Neural cell (in vitro differentiated cells): Measurements from ENCODE around the gene BTBD16. TPM values are rescaled to one million over a fixed set of nuclear protein-coding genes. Genes with fewer than 3 reads are reported as not detected.

ENCODE experiments used
- H2AFZ ChIP-seq: fragments of 200-600, 300-800 bp; sonication (generic), shearing (Covaris generic); 2 replicates; pipeline ENCODE4 v1.6.0; 2014; ENCODE audit warnings: low read depth, mild to moderate bottlenecking, antibody characterized with exemption, low read length, moderate library complexity
- H3F3A ChIP-seq: fragments of 200-600 bp; shearing (Covaris generic); 2 replicates; pipeline ENCODE4 v1.6.1; 2016; ENCODE audit warnings: mild to moderate bottlenecking, moderate library complexity, mixed read lengths, antibody characterized with exemption, low read length; ENCODE audit not compliant: insufficient read depth, poor library complexity, severe bottlenecking
- H3K27ac ChIP-seq: fragments of 200-600, 300-800 bp; sonication (generic), shearing (Covaris generic); 2 replicates; pipeline ENCODE4 v1.5.1; 2014; ENCODE audit warnings: mild to moderate bottlenecking, low read length, moderate library complexity
- H3K27me3 ChIP-seq: fragments of 300-800, 200-600 bp; sonication (generic), shearing (Covaris generic); 2 replicates; pipeline ENCODE4 v1.6.0; 2014; ENCODE audit warnings: mild to moderate bottlenecking, low read depth, low read length, moderate library complexity; ENCODE audit not compliant: insufficient read depth
- H3K36me3 ChIP-seq: fragments of 300-800, 200-600 bp; sonication (generic), shearing (Covaris generic); 2 replicates; pipeline ENCODE4 v1.5.1; 2014; ENCODE audit warnings: mild to moderate bottlenecking, antibody characterized with exemption, low read length, moderate library complexity; ENCODE audit not compliant: insufficient read depth
- H3K4me2 ChIP-seq: fragments of 300-800, 200-600 bp; sonication (generic), shearing (Covaris generic); 2 replicates; pipeline ENCODE4 v1.6.0; 2014; ENCODE audit warnings: mild to moderate bottlenecking, low read length
- H3K4me3 ChIP-seq: fragments of 300-800, 200-600 bp; sonication (generic), shearing (Covaris generic); 2 replicates; pipeline ENCODE4 v1.5.1; 2014; ENCODE audit warnings: mild to moderate bottlenecking, low read length, moderate library complexity
- H3K79me2 ChIP-seq: fragments of 200-600 bp; shearing (Covaris generic); replicated peaks from 2 replicates; pipeline ENCODE4 v1.6.0; 2014; ENCODE audit warnings: mild to moderate bottlenecking, low read length, moderate library complexity; ENCODE audit not compliant: insufficient read depth
- H3K9ac ChIP-seq: fragments of 300-800, 200-600 bp; sonication (generic), shearing (Covaris generic); 2 replicates; pipeline ENCODE4 v1.6.1; 2016; ENCODE audit warnings: mild to moderate bottlenecking, low read length, mixed read lengths
- H3K9me2 ChIP-seq: fragments of 200-600 bp; shearing (Covaris generic); 2 replicates; pipeline ENCODE4 v1.6.1; 2016; ENCODE audit warnings: mild to moderate bottlenecking, low read length, mixed read lengths; ENCODE audit not compliant: insufficient read depth
- H3K9me3 ChIP-seq: fragments of 200-600, 300-800 bp; sonication (generic), shearing (Covaris generic); 2 replicates; pipeline ENCODE4 v1.6.1; 2016; ENCODE audit warnings: mild to moderate bottlenecking, mixed run types, low read length, moderate library complexity, mixed read lengths
- H4K20me1 ChIP-seq: fragments of 200-600 bp; shearing (Covaris generic); 2 replicates; pipeline ENCODE4 v1.6.1; 2016; ENCODE audit warnings: mild to moderate bottlenecking, mixed run types; ENCODE audit not compliant: insufficient read depth
- CTCF ChIP-seq: fragments of 450-650 bp; IDR thresholded peaks from 2 replicates; pipeline ENCODE4 v1.5.1; 2014; ENCODE audit warnings: antibody characterized with exemption, mild to moderate bottlenecking, moderate library complexity; ENCODE audit not compliant: poor library complexity, severe bottlenecking
- EP300 ChIP-seq: fragments of 450-650 bp; conservative IDR thresholded peaks from 2 replicates; pipeline ENCODE4 v1.6.1; 2014; ENCODE audit warnings: antibody characterized with exemption, mild to moderate bottlenecking, moderate library complexity; ENCODE audit not compliant: poor library complexity, severe bottlenecking
- EZH2 ChIP-seq: fragments of 200-600, 300-800 bp; shearing (Covaris generic), sonication (generic); IDR thresholded peaks from 2 replicates; pipeline ENCODE4 v1.6.1; 2014; ENCODE audit warnings: antibody characterized with exemption, low read length, borderline replicate concordance, mild to moderate bottlenecking; ENCODE audit not compliant: insufficient read depth, poor library complexity, severe bottlenecking
- MXI1 ChIP-seq: fragments of 450-650 bp; conservative IDR thresholded peaks from 2 replicates; pipeline ENCODE4 v1.6.1; 2014; ENCODE audit warnings: antibody characterized with exemption, mild to moderate bottlenecking; ENCODE audit not compliant: poor library complexity, severe bottlenecking
- POLR2AphosphoS5 ChIP-seq: IDR thresholded peaks from 2 replicates; pipeline ENCODE4 v1.6.1; 2012
- RAD21 ChIP-seq: fragments of 450-650 bp; conservative IDR thresholded peaks from 2 replicates; pipeline ENCODE4 v1.6.1; 2014; ENCODE audit warnings: antibody characterized with exemption, mild to moderate bottlenecking, moderate library complexity
- REST ChIP-seq: IDR thresholded peaks from 2 replicates; pipeline ENCODE4 v1.6.1; 2012; ENCODE audit warnings: borderline replicate concordance
- SMC3 ChIP-seq: fragments of 450-650 bp; conservative IDR thresholded peaks from 2 replicates; pipeline ENCODE4 v1.6.1; 2014; ENCODE audit warnings: antibody characterized with exemption, mild to moderate bottlenecking, moderate library complexity; ENCODE audit not compliant: poor library complexity
- TAF1 ChIP-seq: IDR thresholded peaks from 2 replicates; pipeline ENCODE4 v1.6.1; 2012; ENCODE audit warnings: low read depth
- polyA plus RNA-seq: library from polyadenylated mRNA; depleted of rRNA; stranded (reverse); fragments of >200 nt; gene quantifications from 2 replicates; pipeline ENCODE4 v1.2.3, GENCODE V29; 2014

BTBD16 gene
- polyA plus RNA-seq, 1 donor from 2014 or later: not detected

- H3K27me3 ChIP-seq: no peaks in the 10 kb centered on the region
- no peak overlapping the region for H3K4me3 ChIP-seq
- no peak overlapping the region for H3K9ac ChIP-seq
- H3K4me2 ChIP-seq: no peak overlapping the region
- no peak overlapping the region for H2AFZ ChIP-seq
- H3F3A ChIP-seq: no peaks in the 10 kb centered on the region
- no peak overlapping the region for H3K27ac ChIP-seq
- TF ChIP-seq POLR2AphosphoS5: no peak
- TF ChIP-seq MXI1: no peak
- no peak for TF ChIP-seq TAF1
- no peak for TF ChIP-seq EZH2
- TF ChIP-seq SMC3: no peak
- TF ChIP-seq EP300: no peak
- no peak for TF ChIP-seq RAD21
- no peak for TF ChIP-seq CTCF
- TF ChIP-seq REST: no peak
- H3K79me2 ChIP-seq: no peaks in the 10 kb centered on the region
- H3K9me2 ChIP-seq: no peaks in the 10 kb centered on the region
- no peaks in the 10 kb centered on the region for H4K20me1 ChIP-seq
- no peaks in the 10 kb centered on the region for H3K9me3 ChIP-seq
- no peaks in the 10 kb centered on the region for H3K36me3 ChIP-seq
Observed at GRCh38 chr10:122349758-122350369, 78.8 kb downstream of the BTBD16 start.

GRCh38 chr10:122350893-122351292 is 79.8 kb downstream of the BTBD16 start:
- TF ChIP-seq RAD21: no peak
- no peak for TF ChIP-seq CTCF
- no peak for TF ChIP-seq SMC3
- no peak for TF ChIP-seq POLR2AphosphoS5
- no peak for TF ChIP-seq TAF1
- TF ChIP-seq EP300: no peak
- TF ChIP-seq REST: no peak
- no peak for TF ChIP-seq MXI1
- TF ChIP-seq EZH2: no peak
- Histone ChIP-seq H3K4me3 (no peak overlapping the region), H3K36me3 (no peaks in the 10 kb centered on the region), H4K20me1 (no peaks in the 10 kb centered on the region), H3K9me2 (no peaks in the 10 kb centered on the region), H3K27ac (no peak overlapping the region), H3K9me3 (no peaks in the 10 kb centered on the region), H2AFZ (no peak overlapping the region), H3K79me2 (no peaks in the 10 kb centered on the region), H3F3A (no peaks in the 10 kb centered on the region), H3K9ac (no peak overlapping the region), H3K27me3 (no peaks in the 10 kb centered on the region), H3K4me2 (no peak overlapping the region)
